Cerebellar cortex (tissue), 1 donor: ENCODE results near the gene SECTM1.

Source experiments
- DNase-seq: peaks from one replicate; pipeline ENCODE4 v3.0.0-alpha.2; 2015; ENCODE audit warnings: low spot score

Gene SECTM1

GRCh38 chr17:82328141-82328993 is 5.2 kb downstream of the SECTM1 start:
- DNase-seq: no peak

GRCh38 chr17:82327757-82328140 is 5.8 kb downstream of the SECTM1 start:
- DNase-seq: no peak

GRCh38 chr17:82327289-82327688 is 6.3 kb downstream of the SECTM1 start:
- DNase-seq: no peak

- no peak for DNase-seq
Observed at GRCh38 chr17:82325286-82326180, 8.0 kb downstream of the SECTM1 start.

GRCh38 chr17:82324566-82325285 is 8.8 kb downstream of the SECTM1 start:
- no peak for DNase-seq

GRCh38 chr17:82323514-82324234 is 9.9 kb downstream of the SECTM1 start:
- DNase-seq: no peak

- no peak for DNase-seq
Observed at GRCh38 chr17:82322526-82323453, 10.8 kb downstream of the SECTM1 start.

- DNase-seq: no peak
Observed at GRCh38 chr17:82321947-82322466, 11.6 kb downstream of the SECTM1 start.

- DNase-seq: no peak
Observed at GRCh38 chr17:82320956-82321927, 12.3 kb downstream of the SECTM1 start.

GRCh38 chr17:82320140-82320840 is 13.3 kb downstream of the SECTM1 start:
- no peak for DNase-seq

GRCh38 chr17:82319619-82320062 is 13.9 kb downstream of the SECTM1 start:
- no peak for DNase-seq

GRCh38 chr17:82318772-82319606 is 14.6 kb downstream of the SECTM1 start:
- no peak for DNase-seq

GRCh38 chr17:82318169-82318498 is 15.4 kb downstream of the SECTM1 start:
- no peak for DNase-seq

- DNase-seq: no peak
Observed at GRCh38 chr17:82317394-82318168, 16.0 kb downstream of the SECTM1 start, which contains the start of gene CD7. Gene CD7 (minus strand): TSS chr17:82317608. CDS start chr17:82317495, 113 bp downstream.

- DNase-seq: no peak
Observed at GRCh38 chr17:82316651-82317393, 16.7 kb downstream of the SECTM1 start.
